HG03469 (cell line): ENCODE results near the gene PEX11A.

Source experiments
- ATAC-seq: cut with Tn5 transposase; IDR thresholded peaks from one replicate; pipeline ENCODE4 v1.9.1; 2021; ENCODE audit warnings: mild to moderate bottlenecking, moderate library complexity, moderate number of reproducible peaks; ENCODE audit not compliant: unreplicated experiment

Gene PEX11A

GRCh38 chr15:89631902-89632264 is 58.7 kb downstream of the PEX11A start:
- ATAC-seq, result no peak
